Measurements from ENCODE around the gene ELF1.

DNA sequence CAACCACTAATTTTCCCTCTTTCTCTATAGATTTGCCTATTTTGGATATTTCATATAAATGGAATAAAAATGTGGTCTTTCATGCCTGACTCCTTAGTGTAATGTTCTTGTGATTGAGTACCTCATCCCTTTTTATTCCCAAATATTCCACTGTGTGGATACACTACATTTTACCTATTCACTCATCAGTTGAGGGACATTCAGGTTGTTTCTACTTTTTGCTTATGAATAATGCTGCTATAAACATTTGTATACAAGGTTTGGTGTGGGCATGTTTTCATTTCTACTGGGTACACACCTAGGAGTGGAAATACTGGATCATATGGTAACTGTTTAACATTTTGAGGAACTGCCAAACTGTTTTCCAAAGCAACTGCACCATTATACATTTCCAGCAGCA, 37.1 kb upstream of the ELF1 start:
- no peak for TF ChIP-seq CTCF (conservative IDR thresholded peaks at IDR 0.05 in 1 of 2, IDR thresholded peaks at IDR 0.05 in 1 of 2; ENCODE audit: low read depth in 1 of 2, low read length in 2 of 2)
- no peak for TF ChIP-seq EZH2 (IDR thresholded peaks at IDR 0.05; ENCODE audit: low read length, missing control alignments)

Data from fibroblast of lung (primary cell).